H9 (cell line): ENCODE measurements around the gene ENPEP. TPM values are rescaled to one million over a fixed set of nuclear protein-coding genes. Genes with fewer than 3 reads are reported as not detected.
A peak's percentile ranks its signal among the peaks of the same experiment; 100 is the strongest.

Source experiments
- DNase-seq: peaks from one replicate; pipeline ENCODE4 v3.0.0-alpha.2; 2017
- H2AFZ ChIP-seq: one replicate; pipeline ENCODE4 v1.6.1; 2013; ENCODE audit warnings: mild to moderate bottlenecking, low read length, control low read depth, moderate library complexity
- H2AK5ac ChIP-seq: 2 replicates; pipeline ENCODE4 v1.6.1; 2013; ENCODE audit warnings: low read length, control low read depth, mixed read lengths; ENCODE audit not compliant: insufficient read length
- H2BK120ac ChIP-seq: one replicate; pipeline ENCODE4 v1.6.1; 2013; ENCODE audit warnings: low read depth, mild to moderate bottlenecking, low read length, control low read depth, inconsistent platforms; ENCODE audit not compliant: poor library complexity, severe bottlenecking
- H2BK12ac ChIP-seq: 2 replicates; pipeline ENCODE4 v1.6.1; 2013; ENCODE audit warnings: low read length, control low read depth, mixed read lengths, low read depth; ENCODE audit not compliant: insufficient read length
- H2BK15ac ChIP-seq: 2 replicates; pipeline ENCODE4 v1.6.1; 2013; ENCODE audit warnings: low read depth, low read length, control low read depth
- H2BK20ac ChIP-seq: one replicate; pipeline ENCODE4 v1.6.1; 2013; ENCODE audit warnings: low read depth, mild to moderate bottlenecking, low read length, control low read depth, inconsistent platforms; ENCODE audit not compliant: poor library complexity, severe bottlenecking
- H2BK5ac ChIP-seq: 2 replicates; pipeline ENCODE4 v1.6.1; 2013; ENCODE audit warnings: low read length, control low read depth, mixed read lengths; ENCODE audit not compliant: insufficient read length
- H3K14ac ChIP-seq: 2 replicates; pipeline ENCODE4 v1.6.1; 2013; ENCODE audit warnings: low read length, control low read depth; ENCODE audit not compliant: insufficient read depth
- H3K18ac ChIP-seq: 2 replicates; pipeline ENCODE4 v1.6.1; 2013; ENCODE audit warnings: low read depth, mild to moderate bottlenecking, mixed read lengths, low read length, control low read depth; ENCODE audit not compliant: insufficient read length
- H3K23ac ChIP-seq: 2 replicates; pipeline ENCODE4 v1.6.1; 2013; ENCODE audit warnings: low read length, control low read depth, mixed read lengths, low read depth; ENCODE audit not compliant: insufficient read length
- H3K23me2 ChIP-seq: 2 replicates; pipeline ENCODE4 v1.6.1; 2013; ENCODE audit warnings: low read depth, mild to moderate bottlenecking, mixed read lengths, low read length, control low read depth; ENCODE audit not compliant: insufficient read length, poor library complexity, severe bottlenecking
- H3K27ac ChIP-seq: 2 replicates; pipeline ENCODE4 v1.5.1; 2013; ENCODE audit warnings: low read length, control low read depth, mixed read lengths, low read depth; ENCODE audit not compliant: insufficient read length
- H3K27me3 ChIP-seq: 2 replicates; pipeline ENCODE4 v1.6.1; 2013; ENCODE audit warnings: low read length, control low read depth, inconsistent platforms; ENCODE audit not compliant: insufficient read depth
- H3K4ac ChIP-seq: 2 replicates; pipeline ENCODE4 v1.6.1; 2013; ENCODE audit warnings: low read depth, mild to moderate bottlenecking, control low read depth, inconsistent platforms, low read length, moderate library complexity
- H3K4me1 ChIP-seq: 2 replicates; pipeline ENCODE4 v1.6.1; 2013; ENCODE audit warnings: low read length, control low read depth, inconsistent platforms; ENCODE audit not compliant: insufficient read depth
- H3K4me2 ChIP-seq: 2 replicates; pipeline ENCODE4 v1.6.1; 2013; ENCODE audit warnings: low read length, control low read depth, mixed read lengths; ENCODE audit not compliant: insufficient read length, insufficient read depth
- H3K56ac ChIP-seq: 2 replicates; pipeline ENCODE4 v1.6.1; 2013; ENCODE audit warnings: low read depth, mild to moderate bottlenecking, mixed read lengths, low read length, control low read depth; ENCODE audit not compliant: insufficient read length
- H3K79me1 ChIP-seq: 2 replicates; pipeline ENCODE4 v1.6.1; 2013; ENCODE audit warnings: low read depth, mild to moderate bottlenecking, moderate library complexity, low read length, control low read depth, inconsistent platforms; ENCODE audit not compliant: insufficient read depth, poor library complexity, severe bottlenecking
- H3K79me2 ChIP-seq: 2 replicates; pipeline ENCODE4 v1.6.1; 2013; ENCODE audit warnings: low read length, control low read depth, inconsistent platforms; ENCODE audit not compliant: insufficient read depth
- H3K9ac ChIP-seq: 2 replicates; pipeline ENCODE4 v1.6.1; 2013; ENCODE audit warnings: low read length, control low read depth, mixed read lengths; ENCODE audit not compliant: insufficient read length; ENCODE audit errors: extremely low read depth
- H3K9me3 ChIP-seq: one replicate; pipeline ENCODE4 v1.6.1; 2013; ENCODE audit warnings: low read depth, low read length, inconsistent platforms; ENCODE audit not compliant: control insufficient read depth
- H3T11ph ChIP-seq: one replicate; pipeline ENCODE4 v1.6.1; 2013; ENCODE audit warnings: mild to moderate bottlenecking, low read length, control low read depth, inconsistent platforms
- H4K20me1 ChIP-seq: one replicate; pipeline ENCODE4 v1.6.1; 2013; ENCODE audit not compliant: control insufficient read depth, insufficient read length, insufficient read depth
- H4K5ac ChIP-seq: 2 replicates; pipeline ENCODE4 v1.6.1; 2013; ENCODE audit warnings: low read depth, mild to moderate bottlenecking, mixed read lengths, low read length, control low read depth; ENCODE audit not compliant: insufficient read length
- H4K8ac ChIP-seq: replicated peaks from 2 replicates; pipeline ENCODE4 v1.6.1; 2013; ENCODE audit warnings: low read length, control low read depth, mixed read lengths, low read depth; ENCODE audit not compliant: insufficient read length
- H4K91ac ChIP-seq: 2 replicates; pipeline ENCODE4 v1.6.1; 2013; ENCODE audit warnings: low read depth, mild to moderate bottlenecking, moderate library complexity, mixed read lengths, low read length, control low read depth; ENCODE audit not compliant: insufficient read length
- H3K27ac Mint-ChIP-seq, 3 experiments: 2 replicates in 2 of 3; 3 replicates in 1 of 3; pipeline ENCODE4 v1.8.0; 2020 to 2021; ENCODE audit warnings: mixed read lengths in 3 of 3, mild to moderate bottlenecking in 1 of 3, moderate library complexity in 1 of 3
- H3K27me3 Mint-ChIP-seq: 2 replicates; pipeline ENCODE4 v1.8.0; 2021; ENCODE audit warnings: low read depth, mild to moderate bottlenecking, moderate library complexity, mixed read lengths
- H3K36me3 Mint-ChIP-seq, 3 experiments: 2 replicates in 2 of 3; 3 replicates in 1 of 3; pipeline ENCODE4 v1.8.0; 2020 to 2021; ENCODE audit warnings: low read depth in 3 of 3, mixed read lengths in 3 of 3; ENCODE audit not compliant: insufficient read depth in 1 of 3
- H3K4me1 Mint-ChIP-seq, 2 experiments: 2 replicates each; pipeline ENCODE4 v1.8.0; 2020; ENCODE audit warnings: mixed read lengths in 2 of 2
- H3K4me3 Mint-ChIP-seq, 2 experiments: 2 replicates in 1 of 2; 3 replicates in 1 of 2; pipeline ENCODE4 v1.8.0; 2020 to 2021; ENCODE audit warnings: mild to moderate bottlenecking in 2 of 2, mixed read lengths in 2 of 2, moderate library complexity in 1 of 2
- H3K9me3 Mint-ChIP-seq, 2 experiments: 2 replicates in 1 of 2; 3 replicates in 1 of 2; pipeline ENCODE4 v1.8.0; 2020; ENCODE audit warnings: mild to moderate bottlenecking in 2 of 2, mixed read lengths in 2 of 2, moderate library complexity in 1 of 2
- WGBS: extraction: QIAGEN DNeasy Blood & Tissue Kit; methylation state at CpG from one replicate; pipeline ENCODE4 v1.1.7; 2013; ENCODE audit warnings: missing lambda C conversion rate, low lambda C conversion rate, mixed read lengths; ENCODE audit not compliant: insufficient read length; ENCODE audit errors: extremely low coverage; 5-methylcytosine and 5-hydroxymethylcytosine counted together
- total RNA-seq: library from RNA; stranded (reverse); gene quantifications from 2 replicates; pipeline ENCODE4 v1.2.1, GENCODE V29; 2021
- TF ChIP-seq, protein P1 (sequence below): fragments of 200-600 bp; sonication (generic); conservative IDR thresholded peaks from 3 replicates; pipeline ENCODE4 v1.8.0; 2021; ENCODE audit warnings: antibody characterized with exemption, mild to moderate bottlenecking

The ENPEP gene
- total RNA-seq, 1 experiment from 2014 or later, result 0.44 TPM

DNA sequence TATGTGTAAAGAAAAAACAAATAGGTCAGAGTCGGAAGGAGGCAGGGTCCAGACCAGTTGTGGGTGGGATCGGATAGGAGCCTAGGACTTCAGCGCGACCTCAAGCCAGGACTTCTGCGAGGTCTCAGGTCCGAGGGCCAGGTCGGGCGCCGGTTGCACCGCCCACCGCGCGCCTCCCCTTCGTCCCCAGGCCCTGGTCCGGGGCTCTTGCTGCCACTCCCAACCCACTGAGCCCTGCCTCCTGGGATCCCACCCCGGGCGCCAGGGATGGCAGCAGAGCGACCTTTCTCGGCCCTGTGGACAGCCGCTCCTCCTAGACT is 134.6 kb downstream of the ENPEP start:
- H3K4me3 Mint-ChIP-seq, result peak overlapping the region in 1 of 2 experiments; percentile 14; a peak in 1 of 5 replicates
- Histone ChIP-seq H3T11ph (no peak overlapping the region), H2AK5ac (no peak overlapping the region), H3K4me1 (0 out of 2 replicates have a peak, but pooled peaks cover 2% of the 10 kb centered on the region), H3K27ac (no peak overlapping the region), H3K4me2 (peak overlapping the region; percentile 12), H3K14ac (no peak overlapping the region), H2AFZ (no peak overlapping the region), H2BK15ac (no peak overlapping the region), H3K27me3 (peaks cover 54% of the 10 kb centered on the region), H3K18ac (no peak overlapping the region), H4K5ac (no peak overlapping the region), H3K79me1 (no peaks in the 10 kb centered on the region), H2BK120ac (no peak overlapping the region), H3K23me2 (peaks cover 12% of the 10 kb centered on the region), H2BK20ac (no peak overlapping the region), H3K9me3 (no peaks in the 10 kb centered on the region), H3K56ac (no peak overlapping the region), H4K8ac (no peak overlapping the region), H3K9ac (no peak overlapping the region), H4K20me1 (no peaks in the 10 kb centered on the region), H3K4ac (no peak overlapping the region), H3K23ac (no peak overlapping the region), H2BK12ac (no peak overlapping the region), H2BK5ac (no peak overlapping the region), H4K91ac (no peak overlapping the region), H3K79me2 (no peaks in the 10 kb centered on the region)
- no peak overlapping the region for H3K27ac Mint-ChIP-seq
- no peaks in the 10 kb centered on the region; a peak in 1 of 5 replicates for H3K9me3 Mint-ChIP-seq
- TF ChIP-seq, protein P1, sequence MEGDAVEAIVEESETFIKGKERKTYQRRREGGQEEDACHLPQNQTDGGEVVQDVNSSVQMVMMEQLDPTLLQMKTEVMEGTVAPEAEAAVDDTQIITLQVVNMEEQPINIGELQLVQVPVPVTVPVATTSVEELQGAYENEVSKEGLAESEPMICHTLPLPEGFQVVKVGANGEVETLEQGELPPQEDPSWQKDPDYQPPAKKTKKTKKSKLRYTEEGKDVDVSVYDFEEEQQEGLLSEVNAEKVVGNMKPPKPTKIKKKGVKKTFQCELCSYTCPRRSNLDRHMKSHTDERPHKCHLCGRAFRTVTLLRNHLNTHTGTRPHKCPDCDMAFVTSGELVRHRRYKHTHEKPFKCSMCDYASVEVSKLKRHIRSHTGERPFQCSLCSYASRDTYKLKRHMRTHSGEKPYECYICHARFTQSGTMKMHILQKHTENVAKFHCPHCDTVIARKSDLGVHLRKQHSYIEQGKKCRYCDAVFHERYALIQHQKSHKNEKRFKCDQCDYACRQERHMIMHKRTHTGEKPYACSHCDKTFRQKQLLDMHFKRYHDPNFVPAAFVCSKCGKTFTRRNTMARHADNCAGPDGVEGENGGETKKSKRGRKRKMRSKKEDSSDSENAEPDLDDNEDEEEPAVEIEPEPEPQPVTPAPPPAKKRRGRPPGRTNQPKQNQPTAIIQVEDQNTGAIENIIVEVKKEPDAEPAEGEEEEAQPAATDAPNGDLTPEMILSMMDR, result no peak
- H3K36me3 Mint-ChIP-seq, result no peaks in the 10 kb centered on the region; a peak in 1 of 7 replicates
- WGBS, result no CpG with 5 or more reads among the region's 20 CpGs
- H3K27me3 Mint-ChIP-seq, result peaks cover 41% of the 10 kb centered on the region
- DNase-seq, result no peak
- H3K4me1 Mint-ChIP-seq, result peaks cover 39 to 43% of the 10 kb centered on the region in 2 experiments
